GM18498 (cell line): Measurements from ENCODE around the gene CTSA.
"Not testable (repeated sequence)": the region's sequence is repeated elsewhere in the genome, so short reads cannot be mapped to it uniquely, and the experiment has no call there.

Source experiments
- ATAC-seq: cut with Tn5 transposase; IDR thresholded peaks from one replicate; pipeline ENCODE4 v1.9.1; 2021; ENCODE audit warnings: mild to moderate bottlenecking, moderate library complexity; ENCODE audit not compliant: unreplicated experiment

CTSA gene

GRCh38 chr20:45911486-45912343 is 20.6 kb downstream of the CTSA start, which contains the start of gene PLTP:
TSS of gene PLTP (minus strand) at chr20:45912155. CDS start at chr20:45911452, 703 bp downstream.
- no peak for ATAC-seq

DNA sequence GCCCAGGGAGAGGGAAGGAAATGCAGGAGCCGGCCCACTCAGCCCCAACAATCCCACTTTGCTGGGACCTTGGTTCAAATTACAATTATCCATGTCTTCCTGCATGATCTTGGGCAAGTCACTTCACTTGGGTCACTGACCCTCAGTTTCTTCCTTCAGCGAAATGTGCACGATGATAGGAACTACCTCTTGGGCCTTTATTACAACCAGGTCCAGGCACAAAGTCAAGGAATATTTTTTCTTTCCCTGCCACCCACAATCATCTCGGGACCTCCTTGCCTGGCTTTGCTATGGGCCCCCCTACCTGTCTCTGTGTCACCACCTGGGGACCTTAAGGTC is 21.2 kb downstream of the CTSA start:
- ATAC-seq, result no peak

- ATAC-seq, result no peak
Measured at GRCh38 chr20:45913116-45913515, 22.0 kb downstream of the CTSA start.

DNA sequence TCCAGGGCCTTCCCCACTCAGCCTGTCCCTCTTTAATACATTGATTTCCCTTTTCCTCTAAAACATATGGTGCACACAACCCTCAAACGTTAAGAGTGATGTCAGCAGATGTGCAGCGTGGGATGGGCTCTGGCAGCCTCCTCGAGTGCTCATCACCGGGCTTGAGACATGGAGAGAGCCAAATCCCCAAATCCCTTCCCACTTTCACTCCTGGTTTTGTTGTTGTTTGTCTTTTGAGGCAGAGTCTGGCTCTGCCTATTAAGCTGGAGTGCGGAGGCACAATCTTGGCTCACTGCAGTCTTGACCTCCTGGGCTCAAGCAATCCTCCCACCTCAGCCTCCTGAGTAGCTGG is 26.6 kb downstream of the CTSA start:
- no peak for ATAC-seq

DNA sequence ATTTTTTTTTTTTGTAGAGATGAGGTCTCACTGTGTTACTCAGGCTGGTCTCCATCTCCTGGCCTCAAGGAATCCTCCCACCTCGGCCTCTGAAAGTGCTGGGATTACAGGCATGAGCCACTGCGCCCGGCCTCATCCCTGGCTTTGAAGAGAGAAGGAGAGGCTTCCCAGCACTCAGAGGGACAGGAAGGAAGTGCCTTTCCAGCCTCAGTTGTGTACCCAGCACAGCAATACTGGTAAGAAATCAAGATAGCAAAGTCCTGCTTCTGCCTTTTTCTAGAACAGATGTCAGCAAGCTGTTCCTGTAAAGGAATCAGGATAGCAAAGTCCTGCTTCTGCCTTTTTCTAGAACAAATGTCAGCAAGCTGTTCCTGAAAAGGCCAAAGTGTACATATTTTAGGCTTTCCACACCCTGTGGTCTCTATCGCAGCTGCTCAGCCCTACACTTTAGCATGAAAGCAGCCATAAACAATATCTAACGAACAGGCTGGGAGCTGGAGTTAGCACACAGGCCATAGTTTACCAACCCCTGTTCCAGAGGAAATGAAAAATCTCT is 27.1 kb downstream of the CTSA start:
- ATAC-seq, result no peak

GRCh38 chr20:45918779-45919537 is 27.8 kb downstream of the CTSA start:
- no peak for ATAC-seq

- ATAC-seq, result no peak
Measured at GRCh38 chr20:45919542-45920399, 28.6 kb downstream of the CTSA start.

- no peak for ATAC-seq
Measured at GRCh38 chr20:45920462-45921336, 29.6 kb downstream of the CTSA start.

- no peak for ATAC-seq
Measured at GRCh38 chr20:45921337-45922189, 30.4 kb downstream of the CTSA start.

GRCh38 chr20:45924391-45925261 is 33.5 kb downstream of the CTSA start:
- no peak for ATAC-seq

DNA sequence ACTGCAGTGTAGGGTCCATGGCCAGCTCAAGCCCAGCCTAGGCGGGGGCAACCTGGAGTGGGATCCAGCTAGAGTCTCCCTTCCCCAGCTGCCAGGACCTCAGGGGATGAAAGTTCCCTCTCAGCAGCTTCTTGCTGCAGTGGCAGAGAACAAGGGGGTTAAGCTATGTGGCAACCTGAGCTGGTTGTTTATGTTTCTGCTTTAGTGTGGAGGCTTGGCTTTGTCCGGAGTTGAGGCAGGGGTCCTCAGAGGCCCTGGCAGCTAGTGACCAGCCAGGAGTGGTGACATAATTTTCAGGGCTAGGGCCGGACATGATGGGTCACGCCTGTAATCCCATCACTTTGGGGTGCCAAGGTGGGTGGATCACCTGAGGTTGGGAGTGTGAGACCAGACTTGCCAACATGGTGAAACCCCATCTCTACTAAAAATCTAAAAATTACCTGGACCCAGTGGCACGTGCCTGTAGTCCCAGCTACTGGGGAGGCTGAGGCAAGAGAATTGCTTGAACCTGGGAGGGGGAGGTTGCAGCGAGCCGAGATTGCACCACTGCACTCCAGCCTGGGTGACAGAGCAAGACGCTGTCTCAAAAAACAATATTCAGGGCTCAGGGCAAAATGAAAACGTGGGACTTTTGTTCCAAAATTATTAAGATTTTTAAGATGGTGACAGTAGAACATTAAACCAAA is 34.8 kb downstream of the CTSA start:
- ATAC-seq, result no peak

- no peak for ATAC-seq
Measured at GRCh38 chr20:45926731-45927070, 35.6 kb downstream of the CTSA start.

DNA sequence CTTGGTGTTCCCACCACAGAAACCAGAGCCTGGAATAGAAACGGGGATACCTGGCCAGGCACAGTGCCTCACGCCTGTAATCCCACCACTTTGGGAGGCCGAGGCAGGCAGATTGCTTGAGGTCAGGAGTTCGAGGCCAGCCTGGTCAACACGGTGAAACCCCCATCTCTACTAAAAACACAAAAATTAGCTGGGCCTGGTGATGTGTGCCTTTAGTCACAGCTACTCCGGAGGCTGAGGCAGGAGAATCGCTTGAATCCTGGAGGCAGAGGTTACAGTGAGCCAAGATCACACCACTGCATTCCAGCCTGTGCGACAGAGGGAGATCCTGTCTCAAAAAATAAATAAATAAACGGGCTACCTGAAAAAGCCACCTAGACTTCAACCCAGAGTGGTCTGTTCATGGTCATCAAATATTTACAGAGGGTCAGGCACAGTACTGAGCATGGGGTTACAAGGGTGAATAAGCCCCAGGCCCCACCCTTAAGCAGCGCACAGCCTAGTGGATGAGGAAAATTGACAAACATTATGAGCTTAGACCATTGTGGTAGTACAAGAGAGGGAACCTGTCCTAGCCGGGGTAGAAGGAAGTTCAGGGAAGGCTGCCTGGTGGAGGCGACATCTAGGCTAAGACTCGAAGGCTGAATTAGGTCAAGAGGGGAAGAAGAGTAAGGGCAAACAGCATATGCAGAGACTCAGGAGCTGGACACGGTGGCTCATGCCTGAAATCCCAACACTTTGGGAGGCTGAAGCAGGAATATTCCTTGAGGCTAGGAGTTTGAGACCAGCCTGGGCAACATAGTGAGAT is 36.1 kb downstream of the CTSA start:
- no peak for ATAC-seq

DNA sequence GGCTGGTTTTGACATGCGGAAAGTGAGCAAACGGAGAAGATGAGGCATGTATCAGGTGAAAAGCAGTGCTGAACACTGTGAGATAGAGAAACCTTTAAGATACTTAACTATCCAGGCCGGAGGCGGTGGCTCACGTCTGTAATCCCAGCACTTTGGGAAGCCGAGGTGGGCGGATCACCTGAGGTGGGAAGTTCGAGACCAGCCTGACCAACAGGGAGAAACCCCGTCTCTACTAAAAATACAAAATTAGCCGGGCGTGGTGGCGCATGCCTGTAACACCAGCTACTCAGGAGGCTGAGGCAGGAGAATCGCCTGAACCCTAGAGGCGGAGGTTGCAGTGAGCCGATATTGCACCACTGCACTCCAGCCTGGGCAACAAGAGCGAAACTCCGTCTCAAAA is 40.5 kb downstream of the CTSA start:
- not testable (repeated sequence) for ATAC-seq

GRCh38 chr20:45933266-45934045 is 42.3 kb downstream of the CTSA start:
- no peak for ATAC-seq

GRCh38 chr20:45934046-45934585 is 43.0 kb downstream of the CTSA start:
- ATAC-seq, result peak; percentile 19
